Left lobe of liver (tissue), 1 donor: ENCODE data around the gene IDH2. TPM values are rescaled to one million over a fixed set of nuclear protein-coding genes. Genes with fewer than 3 reads are reported as not detected.

Source experiments
- total RNA-seq: library from RNA; stranded (reverse); gene quantifications from one replicate; pipeline ENCODE4 v1.2.1, GENCODE V29; 2021
- donor health status: DM: no; HTN: yes; CAD: no.

IDH2 gene
- total RNA-seq, 1 donor from 2014 or later: 292 TPM

Other genes starting within 250 kb of the IDH2 start
- 26.4 TPM for gene AP3S2, start 208.5 kb downstream of the IDH2 start, total RNA-seq
- gene ARPIN, start 189.5 kb downstream of the IDH2 start, total RNA-seq: 6.2 TPM
- 6.7 TPM for gene ZNF710, start 101.1 kb downstream of the IDH2 start, total RNA-seq
- gene SEMA4B, start 98.9 kb upstream of the IDH2 start, total RNA-seq: 23.7 TPM
- gene CIB1, start 131.5 kb upstream of the IDH2 start, total RNA-seq: 44.1 TPM
- 5.6 TPM for gene GDPGP1, start 131.7 kb upstream of the IDH2 start, total RNA-seq
- 0.15 TPM for gene TTLL13, start 147.1 kb upstream of the IDH2 start, total RNA-seq
- 26.7 TPM for gene NGRN, start 163.2 kb upstream of the IDH2 start, total RNA-seq
- 1.4 TPM for gene ZNF774, start 249.8 kb upstream of the IDH2 start, total RNA-seq